HEK293 (cell line): Measurements from ENCODE around the gene CDH6.

Source experiments
- CTCF ChIA-PET: fragments of 350-600 bp; formaldehyde crosslinking; extraction: SDS; loops from one replicate; lab custom pipeline; 2021; ENCODE audit warnings: antibody characterized with exemption; lab: Yijun Ruan, JAX
- POLR2A ChIA-PET: fragments of 300-600 bp; formaldehyde crosslinking; extraction: SDS; loops from one replicate; lab custom pipeline; 2020; ENCODE audit warnings: antibody characterized with exemption, inconsistent platforms; lab: Yijun Ruan, JAX
- H3K27ac ChIP-seq: fragments of 200-500 bp; sonication (Bioruptor generic); 2 replicates; pipeline ENCODE4 v1.5.1; 2014; ENCODE audit warnings: low read depth, low read length, control low read depth, inconsistent platforms; ENCODE audit errors: extremely low read depth
- H3K36me3 ChIP-seq, 2 experiments: fragments of 200-500 bp in 1 of 2; sonication (Bioruptor generic) in 1 of 2; 1 replicate in 1 of 2; 2 replicates in 1 of 2; pipeline ENCODE4 v1.5.1; 2014 to 2017; ENCODE audit warnings: inconsistent platforms in 2 of 2, low read length in 2 of 2; ENCODE audit not compliant: control insufficient read depth in 2 of 2, insufficient read depth in 1 of 2
- H3K4me1 ChIP-seq: fragments of 200-500 bp; sonication (Bioruptor generic); 2 replicates; pipeline ENCODE4 v1.5.1; 2014; ENCODE audit warnings: mild to moderate bottlenecking, low read length, inconsistent platforms; ENCODE audit not compliant: control insufficient read depth, insufficient read depth
- H3K4me3 ChIP-seq: 2 replicates; pipeline ENCODE4 v1.5.1; 2011; ENCODE audit warnings: low read depth, mild to moderate bottlenecking, control low read depth, low read length, moderate library complexity
- H3K9me3 ChIP-seq: fragments of 200-500 bp; sonication (Bioruptor generic); 2 replicates; pipeline ENCODE4 v1.5.1; 2014; ENCODE audit warnings: low read depth, low read length, inconsistent platforms; ENCODE audit not compliant: control insufficient read depth, insufficient read depth
- GFI1B ChIP-seq: fragments of 450-650 bp; formaldehyde crosslinking; IDR thresholded peaks from 2 replicates; pipeline ENCODE4 v1.5.1; 2016; ENCODE audit warnings: missing biosample characterization, missing genetic modification characterization
- IKZF3 ChIP-seq: fragments of 450-650 bp; IDR thresholded peaks from 2 replicates; pipeline ENCODE4 v1.5.0; 2018; ENCODE audit warnings: missing biosample characterization, mild to moderate bottlenecking, missing genetic modification characterization, moderate library complexity
- YY1 ChIP-seq: fragments of 450-650 bp; formaldehyde crosslinking; IDR thresholded peaks from 2 replicates; pipeline ENCODE4 v1.5.1; 2018; ENCODE audit warnings: missing biosample characterization, missing genetic modification characterization
- ZNF132 ChIP-seq: fragments of 450-650 bp; formaldehyde crosslinking; IDR thresholded peaks from 2 replicates; pipeline ENCODE4 v1.5.1; 2017; ENCODE audit warnings: missing biosample characterization, missing genetic modification characterization, borderline replicate concordance
- ZNF629 ChIP-seq: fragments of 450-650 bp; formaldehyde crosslinking; IDR thresholded peaks from 2 replicates; pipeline ENCODE4 v1.5.1; 2017; ENCODE audit warnings: missing biosample characterization, missing genetic modification characterization
- ZNF654 ChIP-seq: fragments of 450-650 bp; formaldehyde crosslinking; IDR thresholded peaks from 2 replicates; pipeline ENCODE4 v1.5.1; 2016; ENCODE audit warnings: low read depth, missing biosample characterization, missing genetic modification characterization
- ZNF837 ChIP-seq: fragments of 450-650 bp; formaldehyde crosslinking; IDR thresholded peaks from 2 replicates; pipeline ENCODE4 v1.5.1; 2016; ENCODE audit warnings: missing biosample characterization, missing genetic modification characterization
- TF ChIP-seq, protein P1 (sequence below): fragments of 450-650 bp; formaldehyde crosslinking; IDR thresholded peaks from 2 replicates; pipeline ENCODE4 v1.5.1; 2016; ENCODE audit warnings: missing biosample characterization, missing genetic modification characterization
- TF ChIP-seq, protein P2 (sequence below): fragments of 450-650 bp; formaldehyde crosslinking; IDR thresholded peaks from 2 replicates; pipeline ENCODE4 v1.5.1; 2017; ENCODE audit warnings: missing biosample characterization, mild to moderate bottlenecking, missing genetic modification characterization, moderate library complexity
- TF ChIP-seq, protein P3 (sequence below): fragments of 450-650 bp; formaldehyde crosslinking; IDR thresholded peaks from 2 replicates; pipeline ENCODE4 v1.5.1; 2016; ENCODE audit warnings: missing biosample characterization, missing genetic modification characterization
- TF ChIP-seq, protein P4 (sequence below): fragments of 450-650 bp; formaldehyde crosslinking; IDR thresholded peaks from 2 replicates; pipeline ENCODE4 v1.5.1; 2016; ENCODE audit warnings: missing biosample characterization, missing genetic modification characterization
- TF ChIP-seq, protein P5 (sequence below): fragments of 450-650 bp; formaldehyde crosslinking; IDR thresholded peaks from 2 replicates; pipeline ENCODE4 v1.5.1; 2017; ENCODE audit warnings: missing biosample characterization, missing genetic modification characterization
- TF ChIP-seq, protein P6 (sequence below): fragments of 450-650 bp; formaldehyde crosslinking; IDR thresholded peaks from 2 replicates; pipeline ENCODE4 v1.5.1; 2016; ENCODE audit warnings: missing biosample characterization, missing genetic modification characterization
- TF ChIP-seq, protein P7 (sequence below): fragments of 450-650 bp; formaldehyde crosslinking; IDR thresholded peaks from 2 replicates; pipeline ENCODE4 v1.5.1; 2016; ENCODE audit warnings: missing biosample characterization, missing genetic modification characterization, borderline replicate concordance

Gene CDH6

DNA sequence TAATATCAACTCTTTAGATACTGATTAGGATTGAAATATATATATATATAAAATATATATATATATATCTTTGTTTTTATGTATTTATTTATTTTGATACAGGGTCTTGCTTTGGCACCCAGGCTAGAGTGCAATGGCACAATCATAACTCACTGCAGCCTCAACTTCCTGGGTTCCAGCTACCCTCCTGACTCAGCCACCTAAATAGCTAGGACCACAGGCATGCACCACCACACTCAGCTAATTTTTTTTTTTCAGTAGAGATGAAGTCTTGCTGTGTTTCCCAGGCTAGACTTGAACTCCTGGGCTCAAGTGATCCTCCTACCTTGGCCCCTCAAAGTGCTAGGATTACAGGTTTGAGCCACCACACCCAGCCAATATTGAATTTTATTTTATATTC lies 20.6 kb upstream of the CDH6 start (continued):
- TF ChIP-seq, protein P1, sequence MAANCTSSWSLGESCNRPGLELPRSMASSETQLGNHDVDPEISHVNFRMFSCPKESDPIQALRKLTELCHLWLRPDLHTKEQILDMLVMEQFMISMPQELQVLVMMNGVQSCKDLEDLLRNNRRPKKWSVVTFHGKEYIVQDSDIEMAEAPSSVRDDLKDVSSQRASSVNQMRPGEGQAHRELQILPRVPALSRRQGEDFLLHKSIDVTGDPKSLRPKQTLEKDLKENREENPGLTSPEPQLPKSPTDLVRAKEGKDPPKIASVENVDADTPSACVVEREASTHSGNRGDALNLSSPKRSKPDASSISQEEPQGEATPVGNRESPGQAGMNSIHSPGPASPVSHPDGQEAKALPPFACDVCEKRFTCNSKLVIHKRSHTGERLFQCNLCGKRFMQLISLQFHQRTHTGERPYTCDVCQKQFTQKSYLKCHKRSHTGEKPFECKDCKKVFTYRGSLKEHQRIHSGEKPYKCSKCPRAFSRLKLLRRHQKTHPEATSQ (tag by site-specific recombination): no peak
- TF ChIP-seq, protein P2, sequence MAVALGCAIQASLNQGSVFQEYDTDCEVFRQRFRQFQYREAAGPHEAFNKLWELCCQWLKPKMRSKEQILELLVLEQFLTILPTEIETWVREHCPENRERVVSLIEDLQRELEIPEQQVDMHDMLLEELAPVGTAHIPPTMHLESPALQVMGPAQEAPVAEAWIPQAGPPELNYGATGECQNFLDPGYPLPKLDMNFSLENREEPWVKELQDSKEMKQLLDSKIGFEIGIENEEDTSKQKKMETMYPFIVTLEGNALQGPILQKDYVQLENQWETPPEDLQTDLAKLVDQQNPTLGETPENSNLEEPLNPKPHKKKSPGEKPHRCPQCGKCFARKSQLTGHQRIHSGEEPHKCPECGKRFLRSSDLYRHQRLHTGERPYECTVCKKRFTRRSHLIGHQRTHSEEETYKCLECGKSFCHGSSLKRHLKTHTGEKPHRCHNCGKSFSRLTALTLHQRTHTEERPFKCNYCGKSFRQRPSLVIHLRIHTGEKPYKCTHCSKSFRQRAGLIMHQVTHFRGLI: no peak
- TF ChIP-seq ZNF629 (tag by site-specific recombination): no peak

DNA sequence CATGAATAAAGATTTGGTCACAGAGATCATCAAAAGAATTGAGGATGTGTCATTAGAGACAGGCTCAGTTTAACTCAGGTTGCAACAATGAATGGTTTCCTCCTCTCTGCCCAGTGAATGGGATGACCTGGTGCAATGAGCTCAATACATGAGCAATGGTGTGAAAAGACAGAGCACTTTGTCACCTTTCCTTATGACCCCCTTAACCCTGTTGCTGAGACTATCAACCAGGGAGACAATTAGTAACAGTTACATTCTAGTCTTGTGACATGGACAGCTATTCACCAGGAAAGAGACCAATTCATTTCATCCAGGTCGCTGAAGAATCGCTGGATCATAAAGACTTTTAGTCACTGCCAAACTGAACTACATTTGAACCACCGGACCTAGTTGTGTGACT lies 19.9 kb upstream of the CDH6 start:
- ChIA-PET CTCF (interaction anchor here (0.7 kb wide), 1 partner anchor 13 kb away, joined by 3 read pairs; no protein-coding TSS in a partner anchor), POLR2A (no interaction called here)
- Histone ChIP-seq H3K4me3 (no peak overlapping the region), H3K27ac (no peak overlapping the region), H3K4me1 (no peaks in the 10 kb centered on the region), H3K36me3 (no peaks in the 10 kb centered on the region), H3K9me3 (no peaks in the 10 kb centered on the region)
- no peak for TF ChIP-seq IKZF3 (tag by site-specific recombination)
- TF ChIP-seq, protein P3, sequence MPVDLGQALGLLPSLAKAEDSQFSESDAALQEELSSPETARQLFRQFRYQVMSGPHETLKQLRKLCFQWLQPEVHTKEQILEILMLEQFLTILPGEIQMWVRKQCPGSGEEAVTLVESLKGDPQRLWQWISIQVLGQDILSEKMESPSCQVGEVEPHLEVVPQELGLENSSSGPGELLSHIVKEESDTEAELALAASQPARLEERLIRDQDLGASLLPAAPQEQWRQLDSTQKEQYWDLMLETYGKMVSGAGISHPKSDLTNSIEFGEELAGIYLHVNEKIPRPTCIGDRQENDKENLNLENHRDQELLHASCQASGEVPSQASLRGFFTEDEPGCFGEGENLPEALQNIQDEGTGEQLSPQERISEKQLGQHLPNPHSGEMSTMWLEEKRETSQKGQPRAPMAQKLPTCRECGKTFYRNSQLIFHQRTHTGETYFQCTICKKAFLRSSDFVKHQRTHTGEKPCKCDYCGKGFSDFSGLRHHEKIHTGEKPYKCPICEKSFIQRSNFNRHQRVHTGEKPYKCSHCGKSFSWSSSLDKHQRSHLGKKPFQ (tag by site-specific recombination): no peak
- TF ChIP-seq YY1 (tag by site-specific recombination): no peak
- TF ChIP-seq, protein P4, sequence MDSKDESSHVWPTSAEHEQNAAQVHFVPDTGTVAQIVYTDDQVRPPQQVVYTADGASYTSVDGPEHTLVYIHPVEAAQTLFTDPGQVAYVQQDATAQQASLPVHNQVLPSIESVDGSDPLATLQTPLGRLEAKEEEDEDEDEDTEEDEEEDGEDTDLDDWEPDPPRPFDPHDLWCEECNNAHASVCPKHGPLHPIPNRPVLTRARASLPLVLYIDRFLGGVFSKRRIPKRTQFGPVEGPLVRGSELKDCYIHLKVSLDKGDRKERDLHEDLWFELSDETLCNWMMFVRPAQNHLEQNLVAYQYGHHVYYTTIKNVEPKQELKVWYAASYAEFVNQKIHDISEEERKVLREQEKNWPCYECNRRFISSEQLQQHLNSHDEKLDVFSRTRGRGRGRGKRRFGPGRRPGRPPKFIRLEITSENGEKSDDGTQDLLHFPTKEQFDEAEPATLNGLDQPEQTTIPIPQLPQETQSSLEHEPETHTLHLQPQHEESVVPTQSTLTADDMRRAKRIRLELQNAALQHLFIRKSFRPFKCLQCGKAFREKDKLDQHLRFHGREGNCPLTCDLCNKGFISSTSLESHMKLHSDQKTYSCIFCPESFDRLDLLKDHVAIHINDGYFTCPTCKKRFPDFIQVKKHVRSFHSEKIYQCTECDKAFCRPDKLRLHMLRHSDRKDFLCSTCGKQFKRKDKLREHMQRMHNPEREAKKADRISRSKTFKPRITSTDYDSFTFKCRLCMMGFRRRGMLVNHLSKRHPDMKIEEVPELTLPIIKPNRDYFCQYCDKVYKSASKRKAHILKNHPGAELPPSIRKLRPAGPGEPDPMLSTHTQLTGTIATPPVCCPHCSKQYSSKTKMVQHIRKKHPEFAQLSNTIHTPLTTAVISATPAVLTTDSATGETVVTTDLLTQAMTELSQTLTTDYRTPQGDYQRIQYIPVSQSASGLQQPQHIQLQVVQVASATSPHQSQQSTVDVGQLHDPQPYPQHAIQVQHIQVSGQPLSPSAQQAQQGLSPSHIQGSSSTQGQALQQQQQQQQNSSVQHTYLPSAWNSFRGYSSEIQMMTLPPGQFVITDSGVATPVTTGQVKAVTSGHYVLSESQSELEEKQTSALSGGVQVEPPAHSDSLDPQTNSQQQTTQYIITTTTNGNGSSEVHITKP (tag by site-specific recombination): no peak
- TF ChIP-seq ZNF132: no peak
- TF ChIP-seq, protein P5, sequence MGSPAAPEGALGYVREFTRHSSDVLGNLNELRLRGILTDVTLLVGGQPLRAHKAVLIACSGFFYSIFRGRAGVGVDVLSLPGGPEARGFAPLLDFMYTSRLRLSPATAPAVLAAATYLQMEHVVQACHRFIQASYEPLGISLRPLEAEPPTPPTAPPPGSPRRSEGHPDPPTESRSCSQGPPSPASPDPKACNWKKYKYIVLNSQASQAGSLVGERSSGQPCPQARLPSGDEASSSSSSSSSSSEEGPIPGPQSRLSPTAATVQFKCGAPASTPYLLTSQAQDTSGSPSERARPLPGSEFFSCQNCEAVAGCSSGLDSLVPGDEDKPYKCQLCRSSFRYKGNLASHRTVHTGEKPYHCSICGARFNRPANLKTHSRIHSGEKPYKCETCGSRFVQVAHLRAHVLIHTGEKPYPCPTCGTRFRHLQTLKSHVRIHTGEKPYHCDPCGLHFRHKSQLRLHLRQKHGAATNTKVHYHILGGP (tag by site-specific recombination): no peak

DNA sequence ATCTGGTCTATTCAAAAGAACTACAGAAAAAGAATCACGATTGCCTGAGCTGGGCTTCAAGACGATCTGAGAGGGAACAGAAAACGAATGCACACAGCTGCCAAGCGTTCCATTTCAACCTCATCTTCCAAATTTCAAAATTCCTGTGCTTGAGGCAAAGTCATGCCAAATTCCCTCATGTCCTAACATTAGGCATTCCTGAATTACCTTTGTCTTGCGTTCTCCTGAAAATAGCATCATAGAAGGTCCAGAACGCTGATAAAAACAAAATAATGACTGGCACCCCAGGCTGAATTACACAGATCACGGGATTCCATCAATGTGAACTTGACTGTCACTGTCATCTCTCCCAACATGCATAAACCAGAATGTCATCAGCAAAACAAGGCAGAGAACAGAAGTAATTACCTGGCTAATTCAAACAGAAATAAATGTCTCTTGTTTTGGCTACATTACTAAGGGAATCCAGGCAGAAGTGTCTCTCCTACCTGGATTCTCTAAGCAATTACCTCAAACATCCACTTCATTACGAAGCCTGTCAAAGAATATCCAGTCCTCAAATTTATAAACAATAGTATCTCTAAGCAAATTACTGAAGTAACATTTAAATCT lies 12.0 kb upstream of the CDH6 start:
- POLR2A ChIA-PET: no interaction called here
- no peaks in the 10 kb centered on the region for H3K9me3 ChIP-seq
- CTCF ChIA-PET: no interaction called here
- no peak overlapping the region for H3K4me3 ChIP-seq
- H3K36me3 ChIP-seq: no peaks in the 10 kb centered on the region
- no peak overlapping the region for H3K27ac ChIP-seq
- no peaks in the 10 kb centered on the region for H3K4me1 ChIP-seq
- no peak for TF ChIP-seq ZNF654 (tag by site-specific recombination)
- TF ChIP-seq, protein P4 (tag by site-specific recombination): no peak
- TF ChIP-seq, protein P6, sequence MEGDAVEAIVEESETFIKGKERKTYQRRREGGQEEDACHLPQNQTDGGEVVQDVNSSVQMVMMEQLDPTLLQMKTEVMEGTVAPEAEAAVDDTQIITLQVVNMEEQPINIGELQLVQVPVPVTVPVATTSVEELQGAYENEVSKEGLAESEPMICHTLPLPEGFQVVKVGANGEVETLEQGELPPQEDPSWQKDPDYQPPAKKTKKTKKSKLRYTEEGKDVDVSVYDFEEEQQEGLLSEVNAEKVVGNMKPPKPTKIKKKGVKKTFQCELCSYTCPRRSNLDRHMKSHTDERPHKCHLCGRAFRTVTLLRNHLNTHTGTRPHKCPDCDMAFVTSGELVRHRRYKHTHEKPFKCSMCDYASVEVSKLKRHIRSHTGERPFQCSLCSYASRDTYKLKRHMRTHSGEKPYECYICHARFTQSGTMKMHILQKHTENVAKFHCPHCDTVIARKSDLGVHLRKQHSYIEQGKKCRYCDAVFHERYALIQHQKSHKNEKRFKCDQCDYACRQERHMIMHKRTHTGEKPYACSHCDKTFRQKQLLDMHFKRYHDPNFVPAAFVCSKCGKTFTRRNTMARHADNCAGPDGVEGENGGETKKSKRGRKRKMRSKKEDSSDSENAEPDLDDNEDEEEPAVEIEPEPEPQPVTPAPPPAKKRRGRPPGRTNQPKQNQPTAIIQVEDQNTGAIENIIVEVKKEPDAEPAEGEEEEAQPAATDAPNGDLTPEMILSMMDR (tag by site-specific recombination): no peak
- TF ChIP-seq, protein P7, sequence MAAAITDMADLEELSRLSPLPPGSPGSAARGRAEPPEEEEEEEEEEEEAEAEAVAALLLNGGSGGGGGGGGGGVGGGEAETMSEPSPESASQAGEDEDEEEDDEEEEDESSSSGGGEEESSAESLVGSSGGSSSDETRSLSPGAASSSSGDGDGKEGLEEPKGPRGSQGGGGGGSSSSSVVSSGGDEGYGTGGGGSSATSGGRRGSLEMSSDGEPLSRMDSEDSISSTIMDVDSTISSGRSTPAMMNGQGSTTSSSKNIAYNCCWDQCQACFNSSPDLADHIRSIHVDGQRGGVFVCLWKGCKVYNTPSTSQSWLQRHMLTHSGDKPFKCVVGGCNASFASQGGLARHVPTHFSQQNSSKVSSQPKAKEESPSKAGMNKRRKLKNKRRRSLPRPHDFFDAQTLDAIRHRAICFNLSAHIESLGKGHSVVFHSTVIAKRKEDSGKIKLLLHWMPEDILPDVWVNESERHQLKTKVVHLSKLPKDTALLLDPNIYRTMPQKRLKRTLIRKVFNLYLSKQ (tag by site-specific recombination): no peak
- no peak for TF ChIP-seq GFI1B (tag by site-specific recombination)
- no peak for TF ChIP-seq ZNF837 (tag by site-specific recombination)
